Breast epithelium (tissue), 4 donors: Measurements from ENCODE around the gene MYNN. TPM values are rescaled to one million over a fixed set of nuclear protein-coding genes. Genes with fewer than 3 reads are reported as not detected.

Source experiments
- DNase-seq, 2 donors: peaks; one replicate each; pipeline ENCODE4 v3.0.0-alpha.2; 2019; ENCODE audit warnings: low spot score in 2 of 2
- H3K27ac ChIP-seq, 2 donors: fragments of 200-600 bp; sonication (generic) in 1 of 2; one replicate each; pipeline ENCODE4 v1.5.1; 2016 to 2019; ENCODE audit warnings: mild to moderate bottlenecking in 1 of 2
- H3K27me3 ChIP-seq, 2 donors: fragments of 200-600 bp; sonication (generic) in 1 of 2; one replicate each; pipeline versions ENCODE4 v1.5.1 to v1.6.0; 2017 to 2019; ENCODE audit warnings: control low read depth in 1 of 2, mild to moderate bottlenecking in 1 of 2
- H3K36me3 ChIP-seq: fragments of 200-600 bp; one replicate; pipeline ENCODE4 v1.5.1; 2019
- H3K4me1 ChIP-seq, 2 donors: fragments of 200-600 bp; sonication (generic); one replicate each; pipeline ENCODE4 v1.5.1; 2016 to 2019; ENCODE audit warnings: control low read depth in 1 of 2
- H3K4me3 ChIP-seq, 3 donors: fragments of 200-600 bp; sonication (generic); 1 replicate in 2 of 3; 2 replicates in 1 of 3; pipeline ENCODE4 v1.5.1; 2016 to 2019; ENCODE audit warnings: mild to moderate bottlenecking in 3 of 3, moderate library complexity in 2 of 3
- H3K9me3 ChIP-seq, 2 donors: fragments of 200-600 bp; sonication (generic) in 1 of 2; one replicate each; pipeline ENCODE4 v1.5.1; 2016 to 2019; ENCODE audit warnings: control low read depth in 1 of 2
- CTCF ChIP-seq, 3 donors: fragments of 450-650 bp; IDR thresholded peaks; one replicate each; pipeline ENCODE4 v1.5.1; 2016 to 2017; ENCODE audit warnings: antibody characterized with exemption in 3 of 3, mild to moderate bottlenecking in 3 of 3, moderate library complexity in 3 of 3
- POLR2A ChIP-seq: fragments of 450-650 bp; IDR thresholded peaks from one replicate; pipeline ENCODE4 v1.6.1; 2016; ENCODE audit warnings: antibody characterized with exemption, mild to moderate bottlenecking, moderate library complexity
- POLR2AphosphoS5 ChIP-seq, 3 donors: sonication (generic); formaldehyde crosslinking; IDR thresholded peaks; one replicate each; pipeline ENCODE4 v1.6.1; 2017; ENCODE audit warnings: antibody characterized with exemption in 3 of 3
- intact Hi-C: fragments of 100-400 bp; cut with DNase I; formaldehyde crosslinking; loops from one replicate; pipeline ENCODE4 v1.15.1; 2023; ENCODE audit warnings: low total_unique reads
- total RNA-seq, 3 donors: library from RNA; depleted of rRNA; stranded (reverse); fragments of >200 nt; gene quantifications; one replicate each; pipeline ENCODE4 v1.1.0, GENCODE V29; 2016

Gene MYNN
- total RNA-seq, 3 donors from 2014 or later = 16.0 to 29.0 (median 18.7) TPM

- peak within 1 kb of the TSS; percentile 96 to 99 for H3K27ac ChIP-seq
- H3K36me3 ChIP-seq = no peaks in the 10 kb centered on the region
- no peaks in the 10 kb centered on the region for H3K27me3 ChIP-seq
- peaks cover 0 to 3% of the 10 kb centered on the region in 2 donors for H3K4me1 ChIP-seq
- peak within 1 kb of the TSS; percentile 64 to 98 (median 87) for H3K4me3 ChIP-seq
- H3K9me3 ChIP-seq = peaks cover 0 to 4% of the 10 kb centered on the region in 2 donors
- TF ChIP-seq CTCF (IDR thresholded peaks at IDR 0.05) = peak in 2 of 3 donors; percentile 7 to 18
- TF ChIP-seq POLR2AphosphoS5 (IDR thresholded peaks at IDR 0.05) = peak; percentile 94 to 97 (median 95)
- TF ChIP-seq POLR2A = peak; percentile 98
- peak; percentile 92 to 94 for DNase-seq
- intact Hi-C loops = loop anchor here (5.0 kb wide), 1 partner anchor 1908 kb away; no protein-coding TSS in a partner anchor
Observed at GRCh38 chr3:169764882-169765612, 8.1 kb upstream of the MYNN start, which contains the start of gene TERC. Gene TERC (minus strand): TSS chr3:169765060.

GRCh38 chr3:169769287-169770181 is 3.7 kb upstream of the MYNN start, which contains the start of gene ACTRT3:
Gene ACTRT3 (minus strand): TSS chr3:169769561. CDS start chr3:169769520, 41 bp downstream.
- peak; percentile 29 to 63 for DNase-seq
- peaks cover 0 to 4% of the 10 kb centered on the region in 2 donors for H3K9me3 ChIP-seq
- peaks cover 3 to 6% of the 10 kb centered on the region in 2 donors for H3K4me1 ChIP-seq
- H3K27me3 ChIP-seq = no peaks in the 10 kb centered on the region
- H3K4me3 ChIP-seq = peak within 1 kb of the TSS; percentile 54 to 92 (median 75)
- intact Hi-C loops = no loop called here
- H3K27ac ChIP-seq = peak within 1 kb of the TSS; percentile 90 to 96
- no peaks in the 10 kb centered on the region for H3K36me3 ChIP-seq
- peak in 1 of 3 donors; percentile 12 for TF ChIP-seq CTCF (IDR thresholded peaks at IDR 0.05)
- TF ChIP-seq POLR2A = no peak
- peak in 2 of 3 donors; percentile 21 to 39 for TF ChIP-seq POLR2AphosphoS5 (IDR thresholded peaks at IDR 0.05)

- peaks cover 0 to 14% of the 10 kb centered on the region in 2 donors for H3K4me1 ChIP-seq
Observed at GRCh38 chr3:169771497-169772304, 1.5 kb upstream of the MYNN start.

More at GRCh38 chr3:169771497-169772304, 1.5 kb upstream of the MYNN start:
- Histone ChIP-seq H3K27me3 (no peaks in the 10 kb centered on the region), H3K36me3 (no peaks in the 10 kb centered on the region), H3K27ac (peak overlapping the region; percentile 13 to 99), H3K9me3 (no peaks in the 10 kb centered on the region), H3K4me3 (peak overlapping the region; percentile 92 to 100 (median 93))
- intact Hi-C loops = no loop called here
- DNase-seq = no peak
- TF ChIP-seq CTCF (IDR thresholded peaks at IDR 0.05) (no peak), POLR2AphosphoS5 (IDR thresholded peaks at IDR 0.05) (peak in 2 of 3 donors; percentile 24 to 35)
